KOPT-K1 (cell line): ENCODE measurements around the gene SPRED1.
A peak's percentile ranks its signal among the peaks of the same experiment; 100 is the strongest.

Source experiments
- H3K27ac ChIP-seq: fragments of 200-600 bp; sonication (generic); 2 replicates; pipeline ENCODE4 v1.5.1; 2016; ENCODE audit warnings: antibody characterized with exemption, mild to moderate bottlenecking, low read depth, low read length; ENCODE audit not compliant: poor library complexity, severe bottlenecking
- H3K36me3 ChIP-seq: fragments of 200-600 bp; sonication (generic); 2 replicates; pipeline ENCODE4 v1.5.1; 2017; ENCODE audit warnings: antibody characterized with exemption, mild to moderate bottlenecking, low read length, moderate library complexity; ENCODE audit not compliant: insufficient read depth
- H3K9me3 ChIP-seq: fragments of 200-600 bp; sonication (generic); 2 replicates; pipeline ENCODE4 v1.5.1; 2017; ENCODE audit warnings: antibody characterized with exemption, low read length, mild to moderate bottlenecking; ENCODE audit not compliant: insufficient read depth, poor library complexity, severe bottlenecking

Gene SPRED1

DNA sequence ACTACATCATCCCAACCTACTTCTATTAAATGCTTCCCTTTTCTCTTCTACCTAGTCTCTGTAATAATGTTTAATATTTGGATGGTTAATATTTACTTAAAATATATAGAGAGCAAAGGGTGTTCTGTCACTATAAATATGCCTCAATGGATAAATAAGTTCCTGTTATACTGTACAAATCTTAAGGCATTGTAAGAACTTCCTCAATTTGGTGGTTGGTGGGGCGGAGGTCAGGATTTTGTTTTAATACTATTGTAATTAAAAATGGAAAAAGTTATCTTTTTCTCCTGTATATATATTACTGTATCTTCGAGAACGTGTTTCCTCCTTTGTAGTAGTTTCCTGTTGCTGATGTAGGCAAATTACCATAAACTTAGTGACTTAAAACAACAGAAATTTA lies 41.5 kb downstream of the SPRED1 start:
- Histone ChIP-seq H3K36me3 (no peaks in the 10 kb centered on the region), H3K9me3 (peaks cover 10% of the 10 kb centered on the region)

DNA sequence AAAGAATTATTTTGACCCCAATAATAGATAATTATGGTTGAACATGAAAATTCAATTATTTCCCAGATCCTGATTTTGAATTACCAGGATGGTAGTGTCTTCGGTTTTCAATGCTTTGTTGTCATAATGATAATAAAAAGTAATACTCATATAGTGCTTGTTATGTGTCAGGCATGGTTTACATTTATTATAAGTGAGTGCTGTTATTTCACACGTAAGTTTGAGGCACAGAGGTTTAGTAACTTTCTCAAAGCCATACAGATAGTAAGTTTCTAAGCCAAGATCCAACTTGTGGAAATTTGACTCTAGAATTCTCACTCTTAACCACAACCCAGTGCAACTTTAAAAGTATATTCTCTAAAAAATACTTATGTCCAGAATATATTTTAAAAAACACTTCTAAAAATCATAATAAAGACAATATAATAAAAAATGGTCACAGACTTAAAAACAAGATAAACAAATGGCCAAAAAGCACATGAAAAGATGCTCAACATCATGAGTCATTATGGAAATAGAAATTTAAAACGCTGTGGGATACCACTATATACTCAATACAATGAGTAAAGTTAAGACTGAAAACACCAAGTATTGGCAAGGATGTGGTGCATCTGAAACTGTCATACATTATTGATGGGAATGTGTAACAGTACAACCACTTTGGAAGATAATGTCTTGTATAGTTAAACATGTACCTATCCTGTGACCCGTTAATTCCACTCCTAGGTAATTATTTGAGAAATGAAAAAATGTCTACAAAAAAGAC lies 45.2 kb downstream of the SPRED1 start:
- H3K36me3 ChIP-seq = no peaks in the 10 kb centered on the region
- no peak overlapping the region for H3K27ac ChIP-seq
- H3K9me3 ChIP-seq = no peaks in the 10 kb centered on the region

More for the DNA sequence above, 41.5 kb downstream of the SPRED1 start:
- no peak overlapping the region for H3K27ac ChIP-seq

DNA sequence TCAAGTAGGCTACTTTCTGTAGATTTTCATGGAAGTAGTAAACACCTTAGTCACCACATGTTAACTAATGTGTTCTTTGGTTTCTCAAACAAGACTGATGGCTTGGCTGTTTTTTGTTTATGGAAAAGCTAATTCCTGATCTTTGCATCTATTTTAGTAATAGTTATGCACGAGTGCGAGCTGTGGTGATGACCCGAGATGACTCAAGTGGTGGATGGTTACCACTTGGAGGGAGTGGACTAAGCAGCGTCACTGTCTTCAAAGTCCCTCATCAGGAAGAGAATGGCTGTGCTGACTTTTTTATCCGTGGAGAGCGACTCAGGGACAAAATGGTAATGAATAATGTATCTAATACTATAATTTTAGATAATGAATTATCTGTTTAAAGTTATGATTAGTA lies 46.6 kb downstream of the SPRED1 start:
- Histone ChIP-seq H3K9me3 (no peaks in the 10 kb centered on the region), H3K36me3 (no peaks in the 10 kb centered on the region), H3K27ac (no peak overlapping the region)

DNA sequence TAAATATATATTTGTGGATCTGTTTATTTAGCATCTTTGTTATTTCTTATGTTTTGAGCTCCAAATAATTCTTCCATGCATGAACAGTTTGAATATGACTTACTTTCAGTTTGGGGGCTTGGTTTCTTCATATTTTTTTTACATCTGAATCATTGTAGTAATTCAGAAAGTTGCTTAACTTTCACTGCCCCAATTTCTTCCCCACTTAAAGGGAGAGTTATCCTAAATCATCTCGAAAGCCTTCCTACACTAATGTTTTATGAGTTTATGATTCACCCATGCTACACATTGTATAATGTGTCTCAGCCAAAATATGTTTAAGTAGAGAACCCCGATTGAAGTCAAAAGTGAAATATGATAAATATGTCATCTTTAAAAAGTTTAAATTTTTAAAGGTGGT lies 47.8 kb downstream of the SPRED1 start:
- Histone ChIP-seq H3K27ac (no peak overlapping the region), H3K36me3 (no peaks in the 10 kb centered on the region), H3K9me3 (no peaks in the 10 kb centered on the region)

DNA sequence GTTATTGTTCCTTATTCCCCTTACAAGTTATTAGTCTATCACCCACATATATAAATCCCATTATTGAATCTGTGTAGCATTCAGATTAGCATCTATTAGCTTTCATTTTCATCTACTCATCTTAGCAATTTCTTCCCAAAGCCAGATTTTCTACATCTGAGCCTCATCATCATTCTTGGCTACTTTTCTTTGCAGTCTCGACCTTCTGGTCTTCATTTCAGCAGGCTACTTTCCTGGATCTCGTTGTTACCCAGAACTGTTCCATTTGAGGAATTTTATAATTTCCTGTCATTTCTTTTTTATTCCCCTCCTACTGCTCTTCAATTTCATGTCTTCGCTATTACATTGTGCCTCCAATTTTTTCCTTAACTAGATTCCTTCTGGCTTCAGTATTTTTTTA lies 51.8 kb downstream of the SPRED1 start:
- Histone ChIP-seq H3K9me3 (no peaks in the 10 kb centered on the region), H3K36me3 (no peaks in the 10 kb centered on the region), H3K27ac (no peak overlapping the region)

DNA sequence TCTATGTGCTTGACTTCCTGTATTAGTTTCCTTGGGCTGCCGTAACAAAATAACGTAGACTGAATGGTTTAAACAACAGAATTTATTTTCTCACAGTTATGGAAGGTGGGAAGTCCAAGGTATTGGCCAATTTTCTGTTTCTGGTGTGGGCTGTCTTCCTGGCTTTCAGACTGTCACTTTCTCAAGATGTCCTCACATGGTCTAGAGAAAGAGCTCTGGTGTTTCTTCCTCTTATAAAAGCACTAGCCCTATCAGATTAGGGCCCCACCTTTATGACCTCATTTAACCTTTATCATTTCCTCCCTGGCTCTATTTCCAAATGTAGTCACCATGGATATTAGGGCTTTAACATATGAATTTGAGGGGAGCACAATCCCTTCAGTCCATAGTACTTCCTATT lies 54.6 kb downstream of the SPRED1 start:
- Histone ChIP-seq H3K9me3 (no peaks in the 10 kb centered on the region), H3K27ac (peak overlapping the region; percentile 41), H3K36me3 (no peaks in the 10 kb centered on the region; the same call in 1 of the 2 replicates)

DNA sequence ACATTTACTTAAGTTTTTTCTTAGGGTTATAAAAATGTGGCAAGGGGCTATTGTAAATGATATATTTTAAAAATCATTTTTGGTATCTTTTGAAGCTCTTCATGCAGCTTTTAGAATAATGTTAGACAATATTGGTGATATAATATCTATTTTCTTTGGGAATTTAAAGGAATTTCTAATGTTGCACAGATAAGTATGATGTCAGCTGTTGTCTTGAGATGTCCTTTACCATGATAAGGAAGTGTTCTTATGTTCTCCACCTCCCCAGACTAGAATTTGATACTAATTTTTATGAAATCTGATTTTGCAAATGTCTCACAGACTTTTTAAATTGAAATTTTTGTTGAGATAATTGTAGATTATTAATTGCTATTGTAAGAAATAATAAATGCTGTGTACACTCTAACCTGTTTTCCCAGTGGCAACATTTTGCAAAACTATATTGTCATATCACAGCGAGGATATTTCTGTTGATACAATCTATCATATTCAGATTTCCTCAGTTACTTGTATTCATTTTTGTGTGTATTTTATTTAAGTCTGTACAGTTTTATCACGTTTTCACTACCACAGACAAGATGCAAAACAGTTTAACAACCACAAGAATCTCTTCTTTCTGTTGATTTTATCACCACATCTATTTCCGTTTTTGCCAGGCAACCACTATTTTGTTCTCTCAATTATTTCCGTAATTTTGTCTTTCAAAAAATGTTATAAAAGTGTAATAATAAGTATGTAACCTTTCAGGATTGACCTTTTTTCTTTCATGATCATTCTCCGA lies 55.4 kb downstream of the SPRED1 start:
- no peaks in the 10 kb centered on the region for H3K9me3 ChIP-seq
- H3K27ac ChIP-seq = peak overlapping the region; percentile 41
- no peaks in the 10 kb centered on the region; the same call in 1 of the 2 replicates for H3K36me3 ChIP-seq

DNA sequence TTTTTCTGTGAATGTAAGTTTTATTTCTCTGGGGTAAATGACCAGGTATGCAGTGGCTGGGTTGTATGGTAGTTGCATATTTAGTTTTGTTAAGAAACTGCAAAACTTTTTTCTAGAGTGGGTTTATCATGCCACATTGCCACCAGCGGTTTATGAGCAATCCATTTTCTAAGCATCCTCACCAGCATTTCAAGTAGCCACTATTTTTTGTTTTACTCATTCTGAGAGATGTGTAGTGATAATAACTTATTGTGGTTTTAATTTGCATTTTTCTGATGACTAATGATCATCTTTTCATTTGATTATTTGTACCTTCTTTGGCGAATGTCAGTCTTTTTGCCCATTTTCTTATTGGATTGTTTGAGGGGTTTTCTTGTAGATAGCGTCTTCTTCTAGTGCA lies 56.2 kb downstream of the SPRED1 start:
- H3K27ac ChIP-seq = peak overlapping the region; percentile 41
- H3K36me3 ChIP-seq = no peaks in the 10 kb centered on the region; the same call in 1 of the 2 replicates
- no peaks in the 10 kb centered on the region for H3K9me3 ChIP-seq

DNA sequence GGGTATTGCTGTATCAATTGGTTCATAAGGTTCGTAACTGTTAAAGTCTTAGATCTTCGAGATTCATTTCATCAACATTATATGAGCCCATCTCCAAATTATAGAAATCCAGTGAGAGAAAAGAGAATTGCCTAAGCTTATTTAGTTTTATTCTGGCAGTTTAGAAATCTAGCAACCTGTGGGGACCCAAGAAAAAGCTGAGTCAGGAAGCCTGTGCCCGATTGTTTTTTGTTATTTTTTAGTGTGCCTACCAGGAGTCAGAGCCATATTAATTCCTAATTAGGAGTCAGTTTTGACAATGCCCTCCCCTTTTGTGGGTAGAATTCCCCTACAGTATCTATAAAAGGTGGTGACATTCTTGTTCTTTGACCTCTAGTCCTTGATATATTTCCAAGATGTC lies 59.6 kb downstream of the SPRED1 start:
- Histone ChIP-seq H3K36me3 (no peaks in the 10 kb centered on the region; the same call in 1 of the 2 replicates), H3K27ac (no peak overlapping the region), H3K9me3 (no peaks in the 10 kb centered on the region)

DNA sequence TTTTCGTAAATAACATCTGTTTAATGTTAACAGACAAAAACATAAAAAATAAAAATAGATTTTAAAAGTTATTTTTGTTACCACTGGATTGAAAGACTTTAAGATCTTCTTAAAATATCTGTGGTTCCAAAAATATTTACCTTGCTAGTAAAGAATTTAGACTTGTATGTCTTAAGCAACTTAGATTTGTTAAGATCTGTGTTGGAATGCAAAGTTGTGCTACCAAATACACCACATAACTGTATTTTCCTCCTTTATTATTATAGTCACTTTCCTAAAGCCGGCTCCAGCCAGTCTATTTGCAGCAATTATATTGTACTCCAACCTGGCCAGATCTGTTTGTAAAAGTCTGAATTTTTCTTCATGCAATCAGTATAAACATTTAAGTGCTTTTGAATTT lies 63.7 kb downstream of the SPRED1 start:
- Histone ChIP-seq H3K36me3 (no peaks in the 10 kb centered on the region), H3K27ac (no peak overlapping the region), H3K9me3 (no peaks in the 10 kb centered on the region)

DNA sequence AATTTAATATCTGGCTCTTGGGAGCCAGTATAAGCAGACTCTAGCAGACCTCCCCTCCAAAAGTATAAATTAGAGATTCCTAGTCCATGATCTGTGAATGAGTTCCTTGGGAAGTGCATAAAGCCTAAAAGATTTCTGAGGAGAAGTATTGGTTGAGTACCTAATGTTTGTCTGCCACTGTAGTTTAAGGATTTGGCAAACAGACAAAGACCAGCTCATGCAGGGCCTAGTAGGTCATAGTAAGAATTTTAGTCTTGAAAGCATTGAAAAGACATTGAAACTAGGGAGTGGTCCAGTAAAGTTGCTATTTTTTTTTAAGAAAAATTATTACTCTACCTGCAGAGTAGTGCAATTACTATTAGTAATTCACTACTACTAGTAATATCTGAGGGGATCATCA lies 67.5 kb downstream of the SPRED1 start:
- Histone ChIP-seq H3K27ac (no peak overlapping the region), H3K9me3 (no peaks in the 10 kb centered on the region), H3K36me3 (no peaks in the 10 kb centered on the region)

DNA sequence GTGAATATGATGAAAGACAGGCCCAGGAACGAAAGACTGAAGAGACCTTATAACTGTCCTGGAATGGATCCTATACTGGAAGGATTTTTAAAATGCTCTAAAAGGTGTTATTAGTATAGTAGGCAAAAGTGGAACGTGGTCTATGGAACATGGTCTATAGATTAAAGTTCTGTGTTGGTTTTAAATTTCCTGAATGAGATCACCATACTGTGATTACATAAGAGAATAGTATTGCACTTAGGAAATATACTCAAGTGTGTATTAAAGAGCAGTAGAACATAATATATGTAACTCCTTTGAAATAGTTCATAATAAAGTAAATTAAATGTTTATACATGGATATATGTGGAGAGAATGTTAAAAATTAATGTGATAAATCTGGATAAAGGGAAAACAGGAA lies 68.2 kb downstream of the SPRED1 start:
- H3K9me3 ChIP-seq = no peaks in the 10 kb centered on the region
- H3K36me3 ChIP-seq = no peaks in the 10 kb centered on the region
- H3K27ac ChIP-seq = no peak overlapping the region

DNA sequence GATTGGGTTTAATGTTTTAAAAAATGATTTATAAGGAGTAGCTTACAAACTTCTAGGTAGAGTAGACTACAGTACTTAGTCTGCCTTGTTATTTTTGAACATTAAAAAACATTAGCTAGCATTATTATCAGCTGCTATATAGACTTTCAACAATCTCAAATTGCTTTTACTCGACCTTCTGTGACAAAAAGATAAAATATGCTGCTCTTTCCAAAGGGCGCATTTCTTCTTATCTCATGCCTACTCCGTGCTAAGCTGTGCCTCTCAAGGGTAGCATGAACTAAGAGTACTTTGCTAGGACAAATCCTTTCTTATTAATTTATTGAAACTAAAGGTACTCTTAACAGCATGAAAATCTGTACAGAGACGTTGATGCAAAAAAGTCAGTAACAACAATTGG lies 71.3 kb downstream of the SPRED1 start:
- no peaks in the 10 kb centered on the region for H3K36me3 ChIP-seq
- no peak overlapping the region for H3K27ac ChIP-seq
- H3K9me3 ChIP-seq = no peaks in the 10 kb centered on the region

DNA sequence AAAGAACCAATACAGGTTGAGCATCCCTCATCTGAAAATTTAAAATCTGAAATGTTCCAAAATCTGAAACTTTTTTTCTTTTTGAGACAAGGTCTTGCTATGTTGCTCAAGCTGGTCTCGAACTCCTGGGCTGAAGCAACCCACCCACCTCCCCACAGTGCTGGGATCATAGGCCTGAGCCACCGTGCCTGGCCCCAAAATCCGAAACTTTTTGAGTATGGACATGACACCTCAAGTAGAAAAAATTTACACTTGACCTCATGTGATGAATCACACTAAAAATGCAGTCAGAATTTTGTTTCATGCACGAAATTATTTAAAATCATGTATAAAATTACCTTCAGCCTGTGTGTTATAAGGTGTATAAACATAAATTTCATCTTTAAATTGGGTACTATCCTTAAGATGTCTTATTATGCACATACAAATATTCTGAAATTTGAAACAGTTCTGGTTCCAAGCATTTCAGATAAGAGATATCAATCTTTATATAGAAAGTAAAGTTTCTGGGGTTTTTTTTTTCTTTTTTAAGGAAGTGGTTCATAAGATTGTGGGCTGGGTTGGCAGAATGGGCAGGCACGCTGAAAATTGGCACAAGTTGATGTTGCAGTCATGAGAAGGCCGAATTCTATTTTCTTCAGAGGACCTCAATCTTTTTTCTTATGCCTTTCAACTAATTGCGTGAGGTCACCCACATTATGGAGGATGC lies 72.5 kb downstream of the SPRED1 start:
- H3K27ac ChIP-seq = no peak overlapping the region
- no peaks in the 10 kb centered on the region for H3K36me3 ChIP-seq
- H3K9me3 ChIP-seq = no peaks in the 10 kb centered on the region

DNA sequence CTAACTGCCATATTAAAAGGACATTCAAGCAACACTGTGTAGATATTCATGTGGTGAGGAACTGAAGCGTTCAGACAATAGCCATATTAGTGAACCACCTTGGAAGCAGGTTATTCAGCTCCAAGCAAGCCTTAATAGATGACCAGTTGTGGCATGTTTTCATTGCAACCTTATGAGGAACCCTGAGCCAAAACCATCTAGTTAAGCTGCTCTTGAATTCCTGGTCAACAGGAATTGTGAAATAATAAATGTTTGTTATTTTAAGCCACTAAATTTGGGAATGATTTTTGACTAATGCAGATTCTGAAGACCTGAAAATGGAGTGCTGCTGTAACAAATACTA lies 73.0 kb downstream of the SPRED1 start:
- H3K27ac ChIP-seq = no peak overlapping the region
- H3K9me3 ChIP-seq = no peaks in the 10 kb centered on the region
- no peaks in the 10 kb centered on the region for H3K36me3 ChIP-seq
